ENCODE data around the gene IGFN1.

- no peak for TF ChIP-seq CTCF (IDR thresholded peaks at IDR 0.05 in 8 of 11, conservative IDR thresholded peaks at IDR 0.05 in 3 of 11)
- TF ChIP-seq POLR2A (IDR thresholded peaks at IDR 0.05) = no peak
- TF ChIP-seq POLR2AphosphoS5 (IDR thresholded peaks at IDR 0.05) = no peak
Measured at GRCh38 chr1:201164645-201165044, 26.0 kb upstream of the IGFN1 start.
